GM12892 (cell line): ENCODE data around the gene SYNJ2BP.
"Not testable (repeated sequence)": the region's sequence is repeated elsewhere in the genome, so short reads cannot be mapped to it uniquely, and the experiment has no call there.

ENCODE experiments used
- DNase-seq: peaks from one replicate; pipeline ENCODE4 v3.0.0; 2011; ENCODE audit not compliant: insufficient read length
- FAIRE-seq: peaks from 2 replicates; lab custom pipeline; 2011; peaks lifted over from hg19 to GRCh38; lab: Jason Lieb, UNC
- POLR2A ChIP-seq: IDR thresholded peaks from 2 replicates; pipeline ENCODE4 v1.6.1; 2011; ENCODE audit warnings: low read depth, low read length, control low read depth
- POLR2AphosphoS5 ChIP-seq: IDR thresholded peaks from 2 replicates; pipeline ENCODE4 v1.6.1; 2011; ENCODE audit warnings: low read depth, low read length, control low read depth
- TAF1 ChIP-seq: IDR thresholded peaks from 2 replicates; pipeline ENCODE4 v1.6.1; 2011; ENCODE audit warnings: low read depth, mild to moderate bottlenecking, control low read depth, low read length, borderline replicate concordance

SYNJ2BP gene

GRCh38 chr14:70415788-70416187, 1.1 kb downstream of the SYNJ2BP start:
- TF ChIP-seq TAF1 (no peak), POLR2AphosphoS5 (no peak), POLR2A (no peak)
- DNase-seq (no peak), FAIRE-seq (peak; percentile 50)

GRCh38 chr14:70407621-70408020, 9.3 kb downstream of the SYNJ2BP start:
- TF ChIP-seq TAF1 (no peak), POLR2A (no peak), POLR2AphosphoS5 (no peak)
- no peak for FAIRE-seq
- no peak for DNase-seq

GRCh38 chr14:70406216-70406615, 10.7 kb downstream of the SYNJ2BP start:
- DNase-seq, FAIRE-seq: not testable (repeated sequence)

GRCh38 chr14:70403335-70403734, 13.6 kb downstream of the SYNJ2BP start:
- not testable (repeated sequence) for FAIRE-seq, DNase-seq

GRCh38 chr14:70401643-70402042, 15.2 kb downstream of the SYNJ2BP start:
- TF ChIP-seq POLR2AphosphoS5, result no peak
- no peak for TF ChIP-seq TAF1
- TF ChIP-seq POLR2A, result no peak
- FAIRE-seq (no peak), DNase-seq (no peak)

GRCh38 chr14:70398706-70399431, 18.0 kb downstream of the SYNJ2BP start:
- TF ChIP-seq POLR2AphosphoS5, result no peak
- no peak for TF ChIP-seq TAF1
- no peak for TF ChIP-seq POLR2A

GRCh38 chr14:70398280-70398679, 18.6 kb downstream of the SYNJ2BP start:
- no peak for FAIRE-seq
- no peak for DNase-seq
- TF ChIP-seq TAF1 (no peak), POLR2AphosphoS5 (no peak), POLR2A (no peak)

More at GRCh38 chr14:70398706-70399431, 18.0 kb downstream of the SYNJ2BP start:
- no peak for DNase-seq
- FAIRE-seq, result no peak

- TF ChIP-seq POLR2AphosphoS5 (no peak), TAF1 (no peak), POLR2A (no peak)
- DNase-seq (no peak), FAIRE-seq (no peak)
Observed at GRCh38 chr14:70397746-70398145, 19.1 kb downstream of the SYNJ2BP start.

GRCh38 chr14:70394674-70395306, 22.1 kb downstream of the SYNJ2BP start:
- DNase-seq, result no peak
- TF ChIP-seq TAF1 (no peak), POLR2A (no peak), POLR2AphosphoS5 (no peak)
- no peak for FAIRE-seq

GRCh38 chr14:70392676-70393075, 24.2 kb downstream of the SYNJ2BP start:
- no peak for FAIRE-seq
- TF ChIP-seq TAF1 (no peak), POLR2A (no peak), POLR2AphosphoS5 (no peak)
- DNase-seq, result no peak

- DNase-seq (no peak), FAIRE-seq (no peak)
- TF ChIP-seq TAF1 (no peak), POLR2AphosphoS5 (no peak), POLR2A (no peak)
Observed at GRCh38 chr14:70391493-70392391, 25.1 kb downstream of the SYNJ2BP start.

GRCh38 chr14:70382536-70382935, 34.4 kb downstream of the SYNJ2BP start:
- no peak for FAIRE-seq
- DNase-seq, result no peak
- TF ChIP-seq POLR2A, result no peak
- TF ChIP-seq POLR2AphosphoS5, result no peak
- TF ChIP-seq TAF1, result no peak
